Activated CD4-positive, alpha-beta T cell treated with anti-CD3 and anti-CD28 coated beads, Interleukin-2, amount 10 ng/mL, durations not matched to agents 24 days and 14 days (primary cell): ENCODE results near the gene LONP1. TPM values are rescaled to one million over a fixed set of nuclear protein-coding genes. Genes with fewer than 3 reads are reported as not detected.

Experiments
- DNase-seq: peaks from one replicate; pipeline ENCODE4 v3.0.0; 2022
- H3K27ac Mint-ChIP-seq: one replicate; pipeline ENCODE4 v1.8.0; 2022; ENCODE audit warnings: mild to moderate bottlenecking, mixed read lengths
- H3K27me3 Mint-ChIP-seq: one replicate; pipeline ENCODE4 v1.8.0; 2022; ENCODE audit warnings: mixed read lengths
- H3K36me3 Mint-ChIP-seq: one replicate; pipeline ENCODE4 v1.8.0; 2022; ENCODE audit warnings: low read depth, mild to moderate bottlenecking, mixed read lengths
- H3K4me1 Mint-ChIP-seq: one replicate; pipeline ENCODE4 v1.8.0; 2021; ENCODE audit warnings: mixed read lengths
- H3K4me3 Mint-ChIP-seq: one replicate; pipeline ENCODE4 v1.8.0; 2022; ENCODE audit warnings: mild to moderate bottlenecking, moderate library complexity, mixed read lengths
- H3K9me3 Mint-ChIP-seq: one replicate; pipeline ENCODE4 v1.8.0; 2021; ENCODE audit warnings: mixed read lengths
- intact Hi-C: fragments of 100-400 bp; cut with micrococcal nuclease; formaldehyde crosslinking; loops from one replicate; pipeline ENCODE4 v1.15.1; 2023
- total RNA-seq: library from RNA; stranded (reverse); gene quantifications from 2 replicates; pipeline ENCODE4 v1.2.3, GENCODE V29; 2022

Gene LONP1
- total RNA-seq, 1 donor from 2014 or later, result 240 TPM

- Mint-ChIP-seq H3K27ac (no peak overlapping the region), H3K27me3 (no peaks in the 10 kb centered on the region), H3K9me3 (no peaks in the 10 kb centered on the region), H3K36me3 (peaks cover 80% of the 10 kb centered on the region), H3K4me3 (no peak overlapping the region), H3K4me1 (peaks cover 2% of the 10 kb centered on the region)
- intact Hi-C loops, result no loop called here
- no peak for DNase-seq
These were observed 71.5 kb downstream of the LONP1 start for GRCh38 chr19:5648464-5648863.

GRCh38 chr19:5646703-5647102 is 73.2 kb downstream of the LONP1 start:
- Mint-ChIP-seq H3K4me1 (peaks cover 4% of the 10 kb centered on the region), H3K9me3 (no peaks in the 10 kb centered on the region), H3K36me3 (peaks cover 80% of the 10 kb centered on the region), H3K27me3 (no peaks in the 10 kb centered on the region), H3K4me3 (no peak overlapping the region), H3K27ac (no peak overlapping the region)
- DNase-seq, result no peak
- intact Hi-C loops, result no loop called here

- Mint-ChIP-seq H3K4me1 (peaks cover 9% of the 10 kb centered on the region), H3K27ac (no peak overlapping the region), H3K9me3 (no peaks in the 10 kb centered on the region), H3K27me3 (no peaks in the 10 kb centered on the region), H3K4me3 (no peak overlapping the region), H3K36me3 (peaks cover 74% of the 10 kb centered on the region)
- DNase-seq, result no peak
- intact Hi-C loops, result no loop called here
These were observed 74.5 kb downstream of the LONP1 start for GRCh38 chr19:5645409-5645808.

GRCh38 chr19:5644037-5644436 is 75.9 kb downstream of the LONP1 start:
- DNase-seq, result no peak
- H3K36me3 Mint-ChIP-seq, result peaks cover 71% of the 10 kb centered on the region
- no peak overlapping the region for H3K4me3 Mint-ChIP-seq
- H3K27me3 Mint-ChIP-seq, result no peaks in the 10 kb centered on the region
- H3K27ac Mint-ChIP-seq, result no peak overlapping the region
- intact Hi-C loops, result no loop called here
- peaks cover 9% of the 10 kb centered on the region for H3K4me1 Mint-ChIP-seq
- no peaks in the 10 kb centered on the region for H3K9me3 Mint-ChIP-seq

- Mint-ChIP-seq H3K36me3 (peaks cover 68% of the 10 kb centered on the region), H3K27ac (no peak overlapping the region), H3K27me3 (no peaks in the 10 kb centered on the region), H3K4me1 (peaks cover 11% of the 10 kb centered on the region), H3K4me3 (no peak overlapping the region), H3K9me3 (no peaks in the 10 kb centered on the region)
- intact Hi-C loops, result no loop called here
- no peak for DNase-seq
These were observed 76.9 kb downstream of the LONP1 start for GRCh38 chr19:5643060-5643459.

- Mint-ChIP-seq H3K27ac (no peak overlapping the region), H3K4me1 (peaks cover 11% of the 10 kb centered on the region), H3K36me3 (peaks cover 60% of the 10 kb centered on the region), H3K9me3 (no peaks in the 10 kb centered on the region), H3K4me3 (no peak overlapping the region), H3K27me3 (no peaks in the 10 kb centered on the region)
- DNase-seq, result no peak
- intact Hi-C loops, result no loop called here
These were observed 77.7 kb downstream of the LONP1 start for GRCh38 chr19:5642204-5642603.

Other genes starting within 250 kb of the LONP1 start
- gene TINCR, start 152.2 kb downstream of the LONP1 start, total RNA-seq, result 0.33 and 0.52 TPM in 2 replicates
- gene SAFB2, start 97.4 kb downstream of the LONP1 start, total RNA-seq, result 97.6 and 101 TPM in 2 replicates
- gene SAFB, start 97.1 kb downstream of the LONP1 start, total RNA-seq, result 142 and 143 TPM in 2 replicates
- gene MICOS13, start 39.6 kb downstream of the LONP1 start, total RNA-seq, result 56.2 and 63.4 TPM in 2 replicates
- gene HSD11B1L, start 39.1 kb downstream of the LONP1 start, total RNA-seq, result 2.2 and 2.6 TPM in 2 replicates
- gene RPL36, start 29.9 kb downstream of the LONP1 start, total RNA-seq, result 1,117 and 1,132 TPM in 2 replicates
- not detected in 2 replicates for gene CATSPERD, start 491 bp upstream of the LONP1 start, total RNA-seq
- gene PRR22, start 64.6 kb upstream of the LONP1 start, total RNA-seq, result 6.7 and 7.5 TPM in 2 replicates
- gene DUS3L, start 71.0 kb upstream of the LONP1 start, total RNA-seq, result 85.8 and 89.8 TPM in 2 replicates
- 0.47 and 0.61 TPM in 2 replicates for gene NRTN, start 84.9 kb upstream of the LONP1 start, total RNA-seq
- not detected in 2 replicates for gene FUT6, start 119.6 kb upstream of the LONP1 start, total RNA-seq
- gene FUT3, start 131.3 kb upstream of the LONP1 start, total RNA-seq, result not detected in 2 replicates
- gene FUT5, start 150.4 kb upstream of the LONP1 start, total RNA-seq, result not detected in 2 replicates
- gene NDUFA11, start 183.6 kb upstream of the LONP1 start, total RNA-seq, result 237 and 251 TPM in 2 replicates
- 2.7 and 3.2 TPM in 2 replicates for gene VMAC, start 184.7 kb upstream of the LONP1 start, total RNA-seq
- 4.0 and 4.1 TPM in 2 replicates for gene CAPS, start 194.1 kb upstream of the LONP1 start, total RNA-seq